ENCODE measurements around the gene CACNA2D3.

The CACNA2D3 gene

DNA sequence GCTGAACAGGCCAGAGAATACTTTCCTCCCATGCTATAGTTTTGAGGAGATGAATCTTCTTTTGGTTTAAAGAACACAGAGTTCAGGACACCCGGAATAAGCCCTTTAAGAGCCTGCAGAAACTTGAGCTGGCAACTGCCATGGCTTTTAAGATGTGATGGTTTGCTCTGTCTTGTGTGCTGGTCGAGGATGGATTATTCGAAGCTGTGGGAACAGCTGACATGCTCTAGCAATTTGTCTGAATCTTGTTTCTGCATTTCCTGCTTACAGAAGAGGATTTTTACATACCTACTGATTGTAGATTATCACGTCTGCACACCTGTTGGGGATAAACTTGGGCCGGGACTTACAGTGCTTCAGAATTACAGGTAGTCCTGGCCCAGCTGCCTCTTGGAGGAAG, 408.6 kb downstream of the CACNA2D3 start:
- no peak for DNase-seq (ENCODE audit: low spot score)

DNA sequence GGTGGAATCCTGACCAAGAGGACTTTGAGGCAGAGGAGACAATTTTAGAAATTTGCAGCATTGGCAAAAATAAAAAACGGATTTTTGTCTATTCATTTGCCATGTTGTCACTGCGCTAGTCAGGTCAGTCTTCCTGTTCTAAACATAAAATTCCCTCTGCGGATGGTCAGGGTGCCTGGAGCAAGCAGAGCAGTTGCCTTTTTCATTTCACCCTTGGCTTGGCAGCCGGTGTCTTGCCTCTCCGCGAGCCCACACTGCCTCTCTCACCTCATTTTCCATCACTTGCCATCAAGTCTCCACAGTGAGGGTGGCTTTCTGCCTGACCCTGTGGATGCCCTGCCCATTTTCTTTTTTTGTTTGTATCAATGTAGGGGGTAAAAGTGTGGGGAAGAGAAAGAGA, 409.4 kb downstream of the CACNA2D3 start:
- DNase-seq (ENCODE audit: low spot score), result no peak

DNA sequence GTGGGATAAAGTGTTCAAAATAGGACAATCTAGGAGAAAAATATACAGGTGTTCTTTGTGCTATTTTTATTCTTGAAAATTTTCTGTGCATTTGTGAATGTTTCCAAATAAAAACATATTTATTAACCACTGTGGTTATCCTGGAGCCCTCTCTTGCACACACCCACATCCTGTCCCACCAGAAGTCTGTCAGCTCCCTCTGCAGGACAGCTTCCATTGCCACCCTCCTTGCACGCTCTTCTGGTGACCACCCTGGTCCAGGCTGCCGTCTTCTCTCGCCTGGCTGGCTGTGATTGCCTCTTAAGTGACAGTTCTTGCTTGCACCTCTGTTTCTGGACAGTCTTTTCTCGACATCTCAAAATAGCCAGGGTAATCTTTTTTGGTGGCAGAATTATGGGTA, 411.5 kb downstream of the CACNA2D3 start:
- no peak for DNase-seq (ENCODE audit: low spot score)

DNA sequence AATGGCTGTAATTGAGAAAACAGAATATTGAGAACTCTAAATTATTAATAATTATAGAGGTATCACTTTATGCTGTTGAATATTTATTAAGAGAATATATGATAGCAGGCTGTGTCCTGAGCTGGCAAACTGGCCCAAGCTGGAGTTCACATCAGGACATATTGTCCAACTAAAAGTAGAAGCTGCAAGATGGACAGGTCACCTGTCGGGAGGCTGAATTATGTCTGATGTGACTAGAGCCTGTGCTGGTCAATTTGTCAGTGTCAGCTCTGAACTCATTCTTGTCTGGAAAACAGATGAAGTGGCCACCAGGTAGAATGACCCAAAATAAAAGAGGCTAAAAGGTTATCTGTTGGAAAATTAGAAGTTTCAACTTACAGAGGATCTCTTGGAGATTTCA, 413.3 kb downstream of the CACNA2D3 start:
- no peak for DNase-seq (ENCODE audit: low spot score)

DNA sequence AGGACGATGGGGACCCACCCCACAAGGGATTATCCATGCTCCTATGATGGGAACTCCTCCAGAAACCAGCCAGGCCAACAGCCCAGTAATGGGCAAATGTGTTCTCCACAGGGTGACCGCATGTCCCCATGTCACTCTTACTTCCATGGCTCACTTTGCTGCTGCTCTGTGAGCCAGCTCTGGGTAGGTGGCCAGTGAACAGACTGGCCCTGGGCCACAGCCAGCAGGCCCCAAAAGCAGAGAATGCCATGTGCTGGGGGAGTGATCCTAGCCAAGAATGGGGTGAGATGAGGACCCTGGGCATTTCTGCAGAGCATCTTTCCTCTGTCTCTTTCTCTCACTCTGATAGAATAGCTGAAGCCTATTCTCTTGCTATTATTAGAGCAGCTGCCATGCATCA, 414.1 kb downstream of the CACNA2D3 start:
- no peak for DNase-seq (ENCODE audit: low spot score)

DNA sequence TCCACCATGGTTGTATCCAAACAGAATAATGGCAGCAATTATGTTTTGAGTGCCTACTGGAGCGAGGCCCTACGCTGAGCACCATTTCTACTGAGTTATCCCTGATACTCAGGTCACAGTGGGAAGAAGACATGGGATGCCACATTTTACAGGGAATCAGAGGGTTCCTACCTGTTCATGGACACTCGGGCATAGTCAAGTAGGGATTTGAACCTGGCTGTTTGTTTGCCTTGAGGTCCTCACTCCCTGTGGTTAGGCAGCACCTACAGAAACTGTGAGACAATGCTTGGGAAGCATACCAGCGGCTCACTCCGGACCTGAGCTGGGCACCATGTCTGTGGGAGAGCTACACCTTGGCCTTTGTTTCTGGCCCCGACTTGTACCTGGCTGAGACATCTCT, 415.2 kb downstream of the CACNA2D3 start:
- DNase-seq (ENCODE audit: low spot score), result no peak

DNA sequence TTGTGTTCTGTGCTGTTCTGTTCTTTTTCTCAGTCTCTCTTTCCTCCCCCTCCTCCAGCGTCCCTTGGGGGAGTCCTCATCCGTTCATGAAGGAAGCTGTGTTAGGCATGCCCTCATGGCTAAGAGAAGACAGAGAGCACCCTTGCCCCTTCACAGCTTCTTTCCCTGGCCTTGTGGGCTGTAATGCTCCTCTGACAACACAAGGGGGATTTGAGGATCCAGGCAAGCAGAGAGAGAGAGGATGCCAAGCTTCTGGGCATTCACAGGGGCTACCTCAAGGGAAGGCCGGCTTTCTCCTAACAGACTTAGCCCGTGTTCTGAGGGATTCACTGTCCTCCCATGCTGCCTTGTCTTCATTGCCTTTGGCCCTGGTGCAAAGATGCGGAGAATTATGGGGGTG, 416.0 kb downstream of the CACNA2D3 start:
- DNase-seq (ENCODE audit: low spot score), result no peak

DNA sequence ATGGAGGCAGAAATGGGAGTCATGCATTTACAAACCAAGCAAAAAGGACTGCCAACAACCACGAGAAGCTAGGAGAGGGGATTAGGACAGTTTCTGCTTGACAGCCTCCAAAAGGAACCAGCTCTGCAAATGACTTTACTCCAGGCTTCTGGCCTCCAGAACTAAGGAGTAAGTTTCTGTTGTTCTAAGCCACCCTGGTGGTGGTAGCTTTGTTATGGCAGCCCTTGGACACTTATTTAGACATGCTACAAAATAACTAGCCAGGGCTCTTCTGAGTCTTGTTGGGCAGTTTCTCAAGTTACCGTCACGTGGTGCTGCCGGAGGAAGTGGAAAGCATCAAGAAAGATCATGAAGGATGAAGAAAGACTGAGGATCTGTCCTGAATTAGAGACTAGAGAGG, 419.0 kb downstream of the CACNA2D3 start:
- no peak for DNase-seq (ENCODE audit: low spot score)

DNA sequence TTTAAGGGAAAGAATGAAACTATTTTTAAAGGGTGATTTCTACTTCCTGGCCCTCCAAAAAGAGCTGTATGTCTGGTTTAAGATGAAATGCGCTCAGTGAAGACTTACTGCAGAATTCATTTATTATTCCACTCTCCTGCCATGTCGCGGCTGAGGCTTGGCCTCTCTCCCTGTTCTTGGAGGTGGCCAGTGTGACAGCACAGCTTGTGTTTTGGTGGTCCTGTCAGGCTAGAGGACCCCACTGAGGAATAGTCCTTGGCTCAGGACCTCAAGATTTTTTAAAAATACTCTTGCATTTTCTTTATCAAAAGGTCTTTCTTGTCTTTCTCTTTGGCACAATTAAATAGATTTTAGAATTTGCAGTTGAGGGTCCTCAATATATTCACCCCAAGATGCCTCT, 421.1 kb downstream of the CACNA2D3 start:
- DNase-seq (ENCODE audit: low spot score), result no peak

DNA sequence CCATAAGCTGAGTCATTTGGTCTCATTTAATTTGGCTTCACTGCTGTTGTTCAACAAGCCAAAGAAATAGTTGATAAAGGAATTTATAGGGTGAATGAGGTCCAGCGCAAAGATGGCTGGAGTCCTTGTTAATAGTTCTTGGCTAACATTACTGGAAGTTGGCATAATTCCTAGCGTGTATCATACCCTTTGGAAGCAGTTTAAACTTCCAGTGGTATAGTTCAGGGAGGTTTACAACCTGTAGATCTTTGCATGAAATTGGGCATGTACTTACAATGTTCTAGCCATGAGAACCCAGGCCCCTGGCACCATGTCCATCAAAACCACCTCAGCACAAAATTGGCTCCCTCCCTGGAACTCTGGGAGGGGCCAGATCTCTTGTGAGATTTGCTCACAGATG, 424.7 kb downstream of the CACNA2D3 start:
- DNase-seq (ENCODE audit: low spot score), result no peak

DNA sequence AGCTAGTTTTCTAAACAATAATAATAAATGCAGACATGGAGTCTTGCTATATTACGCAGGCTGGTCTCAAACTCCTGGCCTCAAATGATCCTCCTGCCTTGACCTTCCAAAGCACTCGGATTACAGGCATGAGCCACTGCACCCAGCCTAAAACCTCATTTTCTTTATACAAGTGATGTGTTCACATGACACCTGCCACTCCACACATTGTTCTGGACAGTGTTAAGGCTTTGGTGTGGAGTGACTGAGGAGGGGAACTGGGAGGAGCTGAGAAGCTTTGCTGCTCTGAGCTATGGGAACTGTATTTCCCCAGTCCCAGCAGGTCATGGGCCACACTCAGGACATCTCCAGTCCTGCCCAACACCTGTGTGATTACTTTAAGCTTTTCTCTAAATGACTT, 425.5 kb downstream of the CACNA2D3 start:
- DNase-seq (ENCODE audit: low spot score), result no peak

DNA sequence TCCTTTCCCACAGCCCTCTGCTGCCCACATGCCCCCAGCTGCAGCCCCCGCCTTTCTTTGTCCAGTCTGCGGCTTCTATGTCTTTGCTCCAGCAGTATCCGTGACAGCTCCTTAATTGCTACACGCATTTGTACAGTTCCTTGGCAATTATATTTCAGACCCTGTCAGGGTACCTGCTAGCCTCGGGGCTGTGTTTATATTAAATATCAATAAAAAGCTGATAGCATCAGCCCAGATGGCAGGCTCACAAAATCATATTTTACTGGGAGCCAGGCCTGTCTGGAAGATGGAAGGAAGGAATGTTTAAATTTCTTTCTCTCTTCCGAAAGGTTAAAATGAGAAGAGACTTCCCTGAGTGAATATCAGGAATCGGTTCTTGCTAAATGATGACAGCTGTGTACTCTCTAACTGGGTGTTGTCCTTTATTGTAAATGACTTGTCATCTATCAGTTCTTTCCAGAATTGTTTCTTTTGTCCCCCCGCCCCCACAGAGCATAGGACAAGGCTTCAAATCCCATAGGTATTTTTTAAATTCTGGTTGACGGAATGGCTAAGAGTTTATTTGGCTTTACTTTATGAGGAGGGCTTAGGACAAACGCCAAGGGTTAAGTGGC, 427.4 kb downstream of the CACNA2D3 start:
- DNase-seq (ENCODE audit: low spot score), result no peak

DNA sequence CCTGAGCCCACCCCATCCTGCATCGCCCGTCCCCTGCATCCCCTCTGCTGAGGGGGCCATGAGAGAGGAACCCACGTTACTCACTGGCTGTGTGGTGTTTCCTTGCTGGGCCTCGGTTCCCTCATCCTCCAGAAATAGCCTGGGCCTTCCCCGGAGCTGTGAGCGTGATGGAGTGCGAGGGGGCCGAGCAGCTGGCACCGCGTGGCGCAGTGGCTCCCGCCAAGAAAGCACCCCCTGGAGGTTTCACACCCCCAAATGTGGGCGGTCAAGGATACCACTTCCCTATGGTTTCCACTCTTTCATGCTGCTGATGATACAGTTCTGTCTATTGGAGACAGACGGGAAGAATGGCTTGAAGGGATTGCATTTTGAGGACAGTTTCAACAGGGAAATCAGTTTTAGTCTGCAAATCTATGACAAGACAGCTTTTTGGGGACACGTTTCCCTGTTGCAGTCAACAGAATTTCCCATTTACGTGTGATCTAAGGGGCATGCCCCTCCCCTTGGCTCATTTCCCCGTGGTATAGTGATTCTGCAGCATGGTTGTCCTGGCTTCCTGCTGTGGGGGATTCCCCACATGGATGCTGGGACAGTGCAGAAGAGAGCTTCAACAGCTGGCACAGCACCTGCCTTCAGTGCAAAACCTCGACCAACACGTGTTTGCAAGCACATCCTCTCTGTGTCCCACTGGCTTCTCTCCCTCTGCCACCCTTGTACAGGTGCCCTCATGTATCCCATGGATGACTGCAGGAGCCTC, 428.0 kb downstream of the CACNA2D3 start:
- DNase-seq (ENCODE audit: low spot score), result peak; percentile 13

DNA sequence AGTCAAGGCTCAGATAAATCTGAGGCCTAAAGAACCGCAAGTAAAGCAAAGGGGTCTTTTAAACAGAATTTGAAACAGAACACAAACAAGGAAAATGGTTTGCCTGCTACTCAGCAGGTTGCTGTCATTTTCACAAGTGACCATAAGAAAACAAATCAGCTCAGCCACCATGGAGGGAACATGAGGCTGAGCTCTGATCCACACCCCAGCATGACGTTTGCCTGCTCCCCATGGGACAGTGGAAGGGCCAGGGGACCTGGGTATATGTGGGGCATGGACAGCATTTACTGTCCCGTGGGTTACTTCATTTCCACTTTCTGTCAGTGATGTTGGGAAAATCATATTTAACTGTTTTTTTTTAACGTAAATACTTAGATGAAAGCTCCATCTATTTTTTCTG, 434.3 kb downstream of the CACNA2D3 start:
- no peak for DNase-seq (ENCODE audit: low spot score)

DNA sequence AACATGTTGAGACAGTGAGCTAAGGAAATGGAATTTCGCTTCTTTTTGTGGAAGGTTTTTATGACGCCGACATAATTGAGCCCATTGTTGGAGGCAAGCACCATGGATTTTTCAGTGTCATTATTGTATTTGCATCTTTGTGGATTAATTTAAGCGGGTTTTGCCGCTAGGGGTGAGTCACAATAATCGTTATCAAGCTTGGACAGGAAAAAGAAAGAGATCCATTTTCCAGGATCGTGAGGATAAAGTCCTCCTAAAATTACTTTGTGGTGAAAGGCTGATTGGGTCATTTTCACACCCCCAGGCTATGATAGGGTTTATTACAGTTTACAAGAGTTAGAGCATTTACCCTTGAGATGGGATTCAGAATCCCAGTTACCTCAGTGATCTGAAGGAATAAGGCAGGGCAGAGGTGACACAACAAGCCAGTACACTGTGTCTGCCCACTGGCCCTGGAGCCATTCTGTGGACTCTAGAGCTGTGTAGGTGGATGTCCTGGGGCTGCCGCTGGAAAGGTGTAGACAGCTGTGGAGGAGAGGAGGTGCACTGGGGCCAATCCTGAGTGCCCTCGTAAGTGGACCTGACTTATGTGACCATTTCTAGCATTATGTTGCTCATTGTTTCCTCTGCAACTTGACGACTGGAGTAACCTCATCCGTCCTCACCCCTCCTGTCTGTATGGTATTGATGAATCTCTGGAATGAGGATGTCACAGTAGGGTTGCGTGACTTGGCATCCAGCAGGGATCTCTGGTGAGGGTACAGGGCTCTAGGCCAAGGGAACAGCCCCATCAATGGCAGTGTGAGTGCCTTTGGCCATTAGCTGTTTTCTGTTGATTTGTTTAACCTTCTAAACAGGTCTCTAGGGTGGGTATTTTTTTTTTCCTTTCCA, 435.4 kb downstream of the CACNA2D3 start:
- peak; percentile 9 for DNase-seq (ENCODE audit: low spot score)

DNA sequence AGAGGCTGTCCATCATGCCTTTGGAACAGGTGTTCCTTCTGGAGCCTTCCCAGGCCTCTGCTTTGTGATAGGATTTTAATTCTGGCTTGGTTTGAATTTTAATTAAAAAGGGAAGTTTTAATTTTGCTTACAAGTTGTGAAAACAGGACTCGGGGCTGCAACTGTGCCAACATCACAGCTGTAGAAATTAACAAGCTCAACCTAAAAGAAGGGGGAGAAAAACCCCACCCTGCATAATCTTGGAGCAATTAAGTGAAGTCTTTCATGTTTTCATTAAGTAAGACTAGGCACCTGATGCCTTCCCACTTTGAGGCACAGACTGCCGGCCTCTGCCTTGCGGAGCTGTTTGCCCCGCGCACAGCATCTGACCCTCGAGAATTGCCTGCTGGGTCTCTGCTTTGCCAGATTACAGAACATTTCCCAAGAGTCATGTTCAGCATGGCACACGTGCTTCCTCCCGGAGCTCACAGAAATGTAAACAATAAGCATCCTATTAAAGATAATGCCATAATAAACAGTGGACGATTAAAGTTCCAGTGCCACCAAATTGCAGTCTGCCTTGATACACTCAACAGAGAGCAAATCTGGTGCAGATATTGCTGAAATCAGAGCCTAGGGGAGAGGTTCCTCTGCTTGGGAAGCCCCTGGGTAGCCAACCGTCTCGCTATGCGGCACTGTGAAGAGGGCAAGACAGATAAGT, 441.3 kb downstream of the CACNA2D3 start:
- DNase-seq (ENCODE audit: low spot score), result no peak

DNA sequence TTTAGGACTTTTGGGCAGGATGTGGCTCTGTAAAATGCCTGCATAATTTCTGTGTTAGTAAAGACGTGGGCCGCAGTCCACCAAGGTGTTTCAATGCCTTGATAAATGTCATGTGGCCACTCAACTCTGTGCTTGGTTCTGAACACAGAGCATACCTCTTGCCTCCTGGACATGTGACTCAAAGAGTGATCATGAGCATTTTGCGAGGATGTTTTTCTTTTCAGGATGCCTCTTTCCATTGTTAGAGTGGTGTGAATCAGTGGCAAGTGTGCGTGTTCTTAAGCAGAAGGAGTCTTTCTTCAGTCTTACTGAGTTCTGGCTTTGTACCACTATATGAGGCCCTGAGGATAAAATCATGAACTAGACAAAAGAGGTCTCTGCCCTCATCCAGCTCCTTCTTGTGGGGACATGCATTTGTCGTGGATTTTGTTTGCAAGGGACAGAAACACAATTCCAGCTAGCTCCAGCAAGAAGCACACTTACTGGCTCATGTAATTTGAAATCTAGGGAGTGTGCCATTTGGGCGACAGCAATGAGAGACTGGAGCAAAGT, 442.1 kb downstream of the CACNA2D3 start:
- DNase-seq (ENCODE audit: low spot score), result no peak

DNA sequence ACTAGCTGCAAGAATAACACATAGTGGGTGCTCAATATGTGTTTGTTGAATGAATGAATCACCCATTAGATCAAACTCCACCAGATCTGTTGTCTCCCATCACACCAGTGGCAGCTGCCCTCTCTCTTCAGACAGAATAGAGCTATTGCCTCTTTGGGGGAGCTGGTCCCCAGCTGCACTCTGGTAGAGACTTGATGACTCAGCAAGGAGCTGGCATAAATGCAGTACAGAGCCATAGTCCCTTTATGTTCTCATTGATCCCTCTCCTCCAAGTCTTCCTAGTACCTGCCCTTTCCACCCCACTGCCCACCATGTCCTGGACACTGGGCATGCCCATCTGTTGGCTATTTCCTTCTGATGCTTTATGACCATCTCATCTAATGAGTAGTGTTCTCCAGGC, 443.6 kb downstream of the CACNA2D3 start:
- no peak for DNase-seq (ENCODE audit: low spot score)

DNA sequence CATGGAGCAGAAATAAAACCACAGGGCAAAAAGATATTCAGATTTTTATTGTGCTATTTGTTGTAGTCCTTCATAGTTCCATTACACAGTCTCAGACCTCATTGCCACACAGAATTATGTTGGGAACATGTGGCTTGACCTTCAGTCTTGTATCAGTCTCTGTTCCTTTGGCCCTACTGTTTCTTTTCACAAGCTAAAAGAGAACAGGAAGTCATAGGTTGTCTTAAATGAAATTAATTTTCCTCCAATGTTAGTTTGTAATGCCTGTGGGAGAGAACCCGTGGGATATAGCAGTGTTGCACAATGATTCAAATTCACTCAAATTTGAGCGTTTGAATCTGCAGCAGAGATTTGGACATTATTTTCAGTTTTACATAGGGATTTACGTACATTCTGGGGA, 445.6 kb downstream of the CACNA2D3 start:
- no peak for DNase-seq (ENCODE audit: low spot score)

DNA sequence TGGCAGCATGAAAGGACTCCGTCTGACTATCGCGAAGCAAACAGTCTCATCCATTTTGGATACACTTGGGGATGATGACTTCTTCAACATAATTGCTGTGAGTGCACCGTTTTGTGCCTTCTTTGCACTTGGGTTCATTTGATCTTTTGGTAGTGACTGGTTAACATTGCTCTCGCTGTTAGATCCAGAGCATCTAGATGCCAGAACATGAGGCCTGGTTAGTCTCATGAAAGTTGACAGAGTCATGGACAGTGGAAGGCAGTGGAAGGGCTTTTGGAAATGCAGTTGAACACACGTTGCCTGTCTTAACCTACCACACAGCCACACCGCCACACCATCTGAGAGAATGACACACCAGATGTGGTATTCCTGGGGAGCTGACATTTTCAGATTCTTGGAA, 447.7 kb downstream of the CACNA2D3 start:
- no peak for DNase-seq (ENCODE audit: low spot score)

DNA sequence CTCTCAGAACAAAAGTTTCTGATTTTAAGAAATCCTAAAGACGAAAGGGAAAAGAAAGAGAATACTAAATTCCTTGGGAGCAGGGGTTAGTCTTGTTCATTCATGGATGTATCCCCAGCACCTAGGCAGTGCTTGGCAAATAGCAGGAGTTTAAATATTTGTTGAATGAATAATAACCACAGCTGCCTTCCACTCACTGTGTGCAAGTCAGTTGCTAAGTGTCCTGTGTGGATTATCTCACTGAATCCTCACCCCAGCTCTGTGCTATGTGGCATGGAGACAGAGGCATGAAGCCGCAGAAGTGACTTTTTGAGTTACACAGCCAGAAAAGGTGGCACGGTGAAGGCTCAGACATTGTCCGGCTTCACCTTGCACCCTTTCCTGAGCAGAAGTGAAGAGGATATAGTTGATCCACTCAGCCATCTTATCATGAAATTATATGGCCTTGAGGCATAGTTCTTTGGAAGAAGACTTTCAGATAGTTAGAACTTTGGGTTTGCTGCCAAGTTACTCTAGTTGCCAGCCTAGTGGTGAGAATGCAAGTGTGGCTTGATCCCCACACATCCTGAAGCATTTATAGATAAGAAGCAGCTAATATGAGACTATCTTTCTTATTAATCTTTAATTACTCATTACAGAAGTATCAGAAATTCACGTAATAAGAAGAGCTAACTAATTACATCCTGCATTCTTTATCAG, 450.0 kb downstream of the CACNA2D3 start:
- peak; percentile 87 for DNase-seq (ENCODE audit: low spot score)
